Renal pelvis (tissue), 12 donors: ENCODE results near the gene CAMTA1. TPM values are rescaled to one million over a fixed set of nuclear protein-coding genes. Genes with fewer than 3 reads are reported as not detected.
"Not testable (repeated sequence)": the region's sequence is repeated elsewhere in the genome, so short reads cannot be mapped to it uniquely, and the experiment has no call there.

Experiments
- DNase-seq: peaks from one replicate; pipeline ENCODE4 v3.0.0-alpha.2; 2013
- long read RNA-seq, 16 experiments: transcript quantifications; one replicate each; lab custom pipeline, GENCODE V29; 2026
- polyA plus RNA-seq, 3 donors: library from polyadenylated mRNA; unstranded; fragments of 120-200 nt; gene quantifications; one replicate each; pipeline ENCODE4 v1.2.1, GENCODE V29; 2013; ENCODE audit not compliant: insufficient read length in 3 of 3

CAMTA1 gene
- 10 to 100 TPM; 72.3 to 83.1 (median 76.0) TPM for polyA plus RNA-seq
- long read RNA-seq, donor 1, transcript CAMTA1-209 (4 exons, 863 nt) = minor isoform, 13 of 109 reads
- long read RNA-seq, donor 1, transcript CAMTA1-208 (4 exons, 567 nt) = major isoform, 55 of 109 reads
- long read RNA-seq, donor 1, transcript CAMTA1-213 (3 exons, 538 nt) = minor isoform, 31 of 109 reads
- long read RNA-seq, donor 1, transcript CAMTA1-202 (5 exons, 431 nt) = minor isoform, 9 of 109 reads
- long read RNA-seq, donor 1, partial matches to known transcripts = 0 of 109 reads
- long read RNA-seq, donor 1, other reads (novel, unspliced or antisense) = 0 of 109 reads
- long read RNA-seq, donor 2, transcript CAMTA1-202 (5 exons, 431 nt) = minor isoform, 8 of 104 reads
- long read RNA-seq, donor 2, transcript CAMTA1-213 (3 exons, 538 nt) = minor isoform, 28 of 104 reads
- long read RNA-seq, donor 2, transcript CAMTA1-208 (4 exons, 567 nt) = major isoform, 55 of 104 reads
- long read RNA-seq, donor 2, transcript CAMTA1-209 (4 exons, 863 nt) = minor isoform, 8 of 104 reads
- long read RNA-seq, donor 2, partial matches to known transcripts = 5 of 104 reads
- long read RNA-seq, donor 2, other reads (novel, unspliced or antisense) = 0 of 104 reads
- long read RNA-seq, donor 3, transcript CAMTA1-213 (3 exons, 538 nt) = minor isoform, 39 of 139 reads
- long read RNA-seq, donor 3, transcript CAMTA1-208 (4 exons, 567 nt) = major isoform, 82 of 139 reads
- long read RNA-seq, donor 3, transcript CAMTA1-202 (5 exons, 431 nt) = minor isoform, 8 of 139 reads
- long read RNA-seq, donor 3, transcript CAMTA1-209 (4 exons, 863 nt) = minor isoform, 7 of 139 reads
- long read RNA-seq, donor 3, partial matches to known transcripts = 0 of 139 reads
- long read RNA-seq, donor 3, other reads (novel, unspliced or antisense) = 0 of 139 reads
- long read RNA-seq, donor 4, transcript CAMTA1-202 (5 exons, 431 nt) = minor isoform, 11 of 147 reads
- long read RNA-seq, donor 4, transcript CAMTA1-213 (3 exons, 538 nt) = minor isoform, 27 of 147 reads
- long read RNA-seq, donor 4, transcript CAMTA1-208 (4 exons, 567 nt) = major isoform, 83 of 147 reads
- long read RNA-seq, donor 4, transcript CAMTA1-209 (4 exons, 863 nt) = minor isoform, 13 of 147 reads
- long read RNA-seq, donor 4, partial matches to known transcripts = 5 of 147 reads
- long read RNA-seq, donor 4, other reads (novel, unspliced or antisense) = 7 of 147 reads
- long read RNA-seq, donor 5, transcript CAMTA1-202 (5 exons, 431 nt) = minor isoform, 9 of 71 reads
- long read RNA-seq, donor 5, transcript CAMTA1-208 (4 exons, 567 nt) = major isoform, 44 of 71 reads
- long read RNA-seq, donor 5, transcript CAMTA1-213 (3 exons, 538 nt) = minor isoform, 16 of 71 reads
- long read RNA-seq, donor 5, partial matches to known transcripts = 0 of 71 reads
- long read RNA-seq, donor 5, other reads (novel, unspliced or antisense) = 0 of 71 reads
- long read RNA-seq, donor 6, transcript CAMTA1-209 (4 exons, 863 nt) = minor isoform, 16 of 116 reads
- long read RNA-seq, donor 6, transcript CAMTA1-213 (3 exons, 538 nt) = minor isoform, 25 of 116 reads
- long read RNA-seq, donor 6, transcript CAMTA1-208 (4 exons, 567 nt) = major isoform, 65 of 116 reads
- long read RNA-seq, donor 6, transcript CAMTA1-202 (5 exons, 431 nt) = minor isoform, 9 of 116 reads
- long read RNA-seq, donor 6, partial matches to known transcripts = 0 of 116 reads
- long read RNA-seq, donor 6, other reads (novel, unspliced or antisense) = 0 of 116 reads
- long read RNA-seq, donor 7, transcript CAMTA1-202 (5 exons, 431 nt) = minor isoform, 6 of 147 reads
- long read RNA-seq, donor 7, transcript CAMTA1-213 (3 exons, 538 nt) = minor isoform, 29 of 147 reads
- long read RNA-seq, donor 7, transcript CAMTA1-208 (4 exons, 567 nt) = major isoform, 91 of 147 reads
- long read RNA-seq, donor 7, transcript CAMTA1-209 (4 exons, 863 nt) = minor isoform, 5 of 147 reads
- long read RNA-seq, donor 7, partial matches to known transcripts = 15 of 147 reads
- long read RNA-seq, donor 7, other reads (novel, unspliced or antisense) = 0 of 147 reads
- long read RNA-seq, donor 8, transcript CAMTA1-209 (4 exons, 863 nt) = minor isoform, 5 of 45 reads
- long read RNA-seq, donor 8, transcript CAMTA1-213 (3 exons, 538 nt) = minor isoform, 14 of 45 reads
- long read RNA-seq, donor 8, transcript CAMTA1-208 (4 exons, 567 nt) = major isoform, 24 of 45 reads
- long read RNA-seq, donor 8, partial matches to known transcripts = 0 of 45 reads
- long read RNA-seq, donor 8, other reads (novel, unspliced or antisense) = 0 of 45 reads
- long read RNA-seq, donor 9, transcript CAMTA1-202 (5 exons, 431 nt) = minor isoform, 11 of 141 reads
- long read RNA-seq, donor 9, transcript CAMTA1-208 (4 exons, 567 nt) = major isoform, 69 of 141 reads
- long read RNA-seq, donor 9, transcript CAMTA1-213 (3 exons, 538 nt) = minor isoform, 37 of 141 reads
- long read RNA-seq, donor 9, transcript CAMTA1-209 (4 exons, 863 nt) = minor isoform, 16 of 141 reads
- long read RNA-seq, donor 9, partial matches to known transcripts = 6 of 141 reads
- long read RNA-seq, donor 9, other reads (novel, unspliced or antisense) = 0 of 141 reads
- long read RNA-seq, donor 10, transcript CAMTA1-213 (3 exons, 538 nt) = minor isoform, 17 of 77 reads
- long read RNA-seq, donor 10, transcript CAMTA1-209 (4 exons, 863 nt) = minor isoform, 9 of 77 reads
- long read RNA-seq, donor 10, transcript CAMTA1-202 (5 exons, 431 nt) = minor isoform, 7 of 77 reads
- long read RNA-seq, donor 10, transcript CAMTA1-208 (4 exons, 567 nt) = major isoform, 43 of 77 reads
- long read RNA-seq, donor 10, partial matches to known transcripts = 0 of 77 reads
- long read RNA-seq, donor 10, other reads (novel, unspliced or antisense) = 0 of 77 reads
- long read RNA-seq, donor 11, transcript CAMTA1-213 (3 exons, 538 nt) = minor isoform, 27 of 82 reads
- long read RNA-seq, donor 11, transcript CAMTA1-208 (4 exons, 567 nt) = major isoform, 45 of 82 reads
- long read RNA-seq, donor 11, transcript CAMTA1-209 (4 exons, 863 nt) = minor isoform, 6 of 82 reads
- long read RNA-seq, donor 11, partial matches to known transcripts = 0 of 82 reads
- long read RNA-seq, donor 11, other reads (novel, unspliced or antisense) = 0 of 82 reads
- long read RNA-seq, donor 12, transcript CAMTA1-208 (4 exons, 567 nt) = major isoform, 95 of 155 reads
- long read RNA-seq, donor 12, transcript CAMTA1-209 (4 exons, 863 nt) = minor isoform, 11 of 155 reads
- long read RNA-seq, donor 12, transcript CAMTA1-202 (5 exons, 431 nt) = minor isoform, 10 of 155 reads
- long read RNA-seq, donor 12, transcript CAMTA1-213 (3 exons, 538 nt) = minor isoform, 38 of 155 reads
- long read RNA-seq, donor 12, partial matches to known transcripts = 0 of 155 reads
- long read RNA-seq, donor 12, other reads (novel, unspliced or antisense) = 0 of 155 reads
- long read RNA-seq, donor 13, transcript CAMTA1-208 (4 exons, 567 nt) = major isoform, 33 of 65 reads
- long read RNA-seq, donor 13, transcript CAMTA1-213 (3 exons, 538 nt) = minor isoform, 17 of 65 reads
- long read RNA-seq, donor 13, transcript CAMTA1-209 (4 exons, 863 nt) = minor isoform, 5 of 65 reads
- long read RNA-seq, donor 13, transcript CAMTA1-202 (5 exons, 431 nt) = minor isoform, 5 of 65 reads
- long read RNA-seq, donor 13, partial matches to known transcripts = 5 of 65 reads
- long read RNA-seq, donor 13, other reads (novel, unspliced or antisense) = 0 of 65 reads
- long read RNA-seq, donor 14 = 0 reads
- long read RNA-seq, donor 15, transcript CAMTA1-209 (4 exons, 863 nt) = minor isoform, 12 of 158 reads
- long read RNA-seq, donor 15, transcript CAMTA1-208 (4 exons, 567 nt) = major isoform, 90 of 158 reads
- long read RNA-seq, donor 15, transcript CAMTA1-213 (3 exons, 538 nt) = minor isoform, 46 of 158 reads
- long read RNA-seq, donor 15, transcript CAMTA1-202 (5 exons, 431 nt) = minor isoform, 9 of 158 reads
- long read RNA-seq, donor 15, partial matches to known transcripts = 0 of 158 reads
- long read RNA-seq, donor 15, other reads (novel, unspliced or antisense) = 0 of 158 reads
- long read RNA-seq, donor 16, transcript CAMTA1-213 (3 exons, 538 nt) = minor isoform, 25 of 137 reads
- long read RNA-seq, donor 16, transcript CAMTA1-202 (5 exons, 431 nt) = minor isoform, 9 of 137 reads
- long read RNA-seq, donor 16, transcript CAMTA1-209 (4 exons, 863 nt) = minor isoform, 15 of 137 reads
- long read RNA-seq, donor 16, transcript CAMTA1-208 (4 exons, 567 nt) = major isoform, 79 of 137 reads
- long read RNA-seq, donor 16, partial matches to known transcripts = 0 of 137 reads
- long read RNA-seq, donor 16, other reads (novel, unspliced or antisense) = 5 of 137 reads

GRCh38 chr1:6785318-6785727 lies at the start of gene CAMTA1:
Gene CAMTA1, plus strand, starts transcription at chr1:6785454. Its CDS starts 77 bp downstream, at chr1:6785531.
- no peak for DNase-seq

GRCh38 chr1:6738987-6739676 lies 46.1 kb upstream of the CAMTA1 start:
- DNase-seq = no peak

GRCh38 chr1:6742676-6743188 lies 42.5 kb upstream of the CAMTA1 start:
- not testable (repeated sequence) for DNase-seq

GRCh38 chr1:6743189-6744101 lies 41.8 kb upstream of the CAMTA1 start:
- DNase-seq = no peak

GRCh38 chr1:6745073-6745472 lies 40.2 kb upstream of the CAMTA1 start:
- DNase-seq = no peak

GRCh38 chr1:6747674-6748073 lies 37.6 kb upstream of the CAMTA1 start:
- no peak for DNase-seq

GRCh38 chr1:6750490-6750889 lies 34.8 kb upstream of the CAMTA1 start:
- DNase-seq = no peak

- no peak for DNase-seq
Observed at GRCh38 chr1:6753320-6754140, 31.7 kb upstream of the CAMTA1 start.

GRCh38 chr1:6756457-6756856 lies 28.8 kb upstream of the CAMTA1 start:
- DNase-seq = no peak

- DNase-seq = no peak
Observed at GRCh38 chr1:6757719-6758435, 27.4 kb upstream of the CAMTA1 start.

GRCh38 chr1:6761196-6761737 lies 24.0 kb upstream of the CAMTA1 start:
- no peak for DNase-seq
